ENCODE data around the gene SNRPA. TPM values are rescaled to one million over a fixed set of nuclear protein-coding genes. Genes with fewer than 3 reads are reported as not detected.
"Not testable (repeated sequence)": the region's sequence is repeated elsewhere in the genome, so short reads cannot be mapped to it uniquely, and the experiment has no call there.

SNRPA gene
- total RNA-seq, 1 experiment from 2014 or later, result 225 TPM

- H4K5ac ChIP-seq (ENCODE audit: insufficient read length, low read depth, low read length); H3K27me3 Mint-ChIP-seq (ENCODE audit: low read depth); H2BK20ac ChIP-seq (ENCODE audit: low read depth, low read length, poor library complexity, severe bottlenecking); H3K4me1 Mint-ChIP-seq; H3K9me3 ChIP-seq (ENCODE audit: control insufficient read depth, low read depth, low read length); H3K23ac ChIP-seq (ENCODE audit: insufficient read length, low read depth, low read length); H3K4me3 Mint-ChIP-seq; H3K79me1 ChIP-seq (ENCODE audit: insufficient read depth, low read depth, low read length, poor library complexity, severe bottlenecking); H3K79me2 ChIP-seq (ENCODE audit: insufficient read depth, low read length); H3K9me3 Mint-ChIP-seq; H2BK15ac ChIP-seq (ENCODE audit: low read depth, low read length); H2BK120ac ChIP-seq (ENCODE audit: low read depth, low read length, poor library complexity, severe bottlenecking); H3T11ph ChIP-seq (ENCODE audit: low read length); H2AFZ ChIP-seq (ENCODE audit: low read length); H2AK5ac ChIP-seq (ENCODE audit: insufficient read length, low read length); H3K18ac ChIP-seq (ENCODE audit: insufficient read length, low read depth, low read length); H3K4me2 ChIP-seq (ENCODE audit: insufficient read depth, insufficient read length, low read length); H3K27ac ChIP-seq (ENCODE audit: insufficient read length, low read depth, low read length); H3K27ac Mint-ChIP-seq; H2BK5ac ChIP-seq (ENCODE audit: insufficient read length, low read length); H3K9ac ChIP-seq (ENCODE audit: extremely low read depth, insufficient read length, low read length); H3K23me2 ChIP-seq (ENCODE audit: insufficient read length, low read depth, low read length, poor library complexity, severe bottlenecking); H3K56ac ChIP-seq (ENCODE audit: insufficient read length, low read depth, low read length); H3K27me3 ChIP-seq (ENCODE audit: insufficient read depth, low read length); H4K20me1 ChIP-seq (ENCODE audit: control insufficient read depth, insufficient read depth, insufficient read length); H2BK12ac ChIP-seq (ENCODE audit: insufficient read length, low read depth, low read length); H3K14ac ChIP-seq (ENCODE audit: insufficient read depth, low read length); H4K8ac ChIP-seq (replicated peaks; ENCODE audit: insufficient read length, low read depth, low read length); DNase-seq; H3K4ac ChIP-seq (ENCODE audit: low read depth, low read length); H4K91ac ChIP-seq (ENCODE audit: insufficient read length, low read depth, low read length); H3K4me1 ChIP-seq (ENCODE audit: insufficient read depth, low read length): not testable (repeated sequence)
- no CpG with 5 or more reads among the region's 16 CpGs for WGBS (ENCODE audit: extremely low coverage, insufficient read length, low lambda C conversion rate)
- H3K36me3 Mint-ChIP-seq (ENCODE audit: insufficient read depth in 1 of 3, low read depth in 3 of 3), result peaks cover 15 to 81% (median 66%) of the 10 kb centered on the region in 3 experiments; a peak in 6 of 7 replicates
Observed at GRCh38 chr19:40732304-40732703, 18.7 kb upstream of the SNRPA start.
